GM10847 (cell line): ENCODE data around the gene SLC6A6.

Experiments used
- POLR2A ChIP-seq: IDR thresholded peaks from 2 replicates; pipeline ENCODE4 v1.6.1; 2011; ENCODE audit not compliant: insufficient read length; ENCODE audit errors: extremely low read depth

Gene SLC6A6

GRCh38 chr3:14402304-14402811, at the start of gene SLC6A6:
Gene SLC6A6 (plus strand): TSS chr3:14402606. CDS start chr3:14443635, 41,029 bp downstream.
- peak; percentile 34 for TF ChIP-seq POLR2A

- TF ChIP-seq POLR2A = no peak
These were observed 48.9 kb upstream of the SLC6A6 start for GRCh38 chr3:14353502-14353901.

DNA sequence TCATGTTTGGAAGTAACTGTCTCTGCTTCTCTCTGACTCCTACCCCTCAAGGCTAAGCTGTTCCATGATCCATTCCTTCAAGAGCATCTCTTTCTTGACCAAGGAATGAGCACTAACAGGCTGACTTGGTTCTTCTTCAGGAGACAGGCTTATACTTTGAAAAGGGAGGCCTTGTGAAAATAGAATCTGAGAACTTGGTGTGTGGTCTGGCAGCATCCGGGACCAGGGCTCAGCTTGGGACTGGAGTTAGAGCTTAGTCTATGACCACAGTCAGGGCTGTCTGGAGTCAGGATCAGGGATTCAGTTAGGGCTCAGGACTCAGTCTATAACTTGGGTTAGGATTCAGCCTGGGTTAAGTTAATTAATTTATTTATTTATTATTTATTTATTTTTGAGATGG, 44.9 kb upstream of the SLC6A6 start:
- no peak for TF ChIP-seq POLR2A

- no peak for TF ChIP-seq POLR2A
These were observed 43.8 kb upstream of the SLC6A6 start for GRCh38 chr3:14358426-14359211.

DNA sequence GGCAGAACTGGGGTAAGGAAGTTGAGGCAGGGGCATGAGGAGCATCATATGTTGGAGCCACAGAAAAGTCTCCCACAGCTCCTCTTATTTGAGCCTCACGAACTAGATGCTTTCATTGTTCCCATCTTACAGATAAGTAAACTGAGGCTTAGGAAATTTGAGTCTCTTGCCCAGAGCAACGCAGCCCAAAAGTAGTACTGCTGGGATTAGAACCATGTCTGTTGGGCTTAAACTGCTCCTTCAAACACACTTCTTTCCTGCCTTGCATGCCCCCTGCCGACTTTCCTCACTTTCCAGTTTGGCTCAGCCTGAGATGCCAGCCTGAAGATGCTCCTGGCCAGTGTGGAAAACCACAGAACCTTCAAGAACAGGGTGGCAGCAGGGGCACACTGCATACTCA, 43.1 kb upstream of the SLC6A6 start:
- TF ChIP-seq POLR2A = no peak

- no peak for TF ChIP-seq POLR2A
These were observed 42.1 kb upstream of the SLC6A6 start for GRCh38 chr3:14360123-14360881.

GRCh38 chr3:14361068-14361677, 41.2 kb upstream of the SLC6A6 start:
- TF ChIP-seq POLR2A = no peak

DNA sequence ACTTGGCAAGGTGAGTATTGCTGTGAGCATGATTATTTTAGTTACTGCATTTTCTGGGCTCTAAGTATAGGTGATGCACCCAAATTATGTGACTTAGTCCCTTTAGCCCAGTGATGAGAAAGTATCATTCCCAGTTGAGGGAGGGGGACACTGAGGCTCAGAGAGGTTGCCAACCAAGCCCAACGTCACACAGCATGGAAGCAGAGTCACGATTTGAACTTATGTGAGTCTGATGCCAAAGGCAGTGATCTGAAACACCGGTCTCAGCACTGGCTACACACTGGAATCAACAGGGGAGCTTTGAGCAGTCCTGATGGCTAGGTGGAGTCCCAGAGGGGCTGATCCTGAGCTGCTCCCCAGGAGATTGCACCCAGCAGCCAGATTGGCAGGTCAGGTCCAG, 39.5 kb upstream of the SLC6A6 start:
- TF ChIP-seq POLR2A = no peak

- no peak for TF ChIP-seq POLR2A
These were observed 39.0 kb upstream of the SLC6A6 start for GRCh38 chr3:14363379-14363778.

GRCh38 chr3:14363991-14364390, 38.4 kb upstream of the SLC6A6 start:
- no peak for TF ChIP-seq POLR2A

DNA sequence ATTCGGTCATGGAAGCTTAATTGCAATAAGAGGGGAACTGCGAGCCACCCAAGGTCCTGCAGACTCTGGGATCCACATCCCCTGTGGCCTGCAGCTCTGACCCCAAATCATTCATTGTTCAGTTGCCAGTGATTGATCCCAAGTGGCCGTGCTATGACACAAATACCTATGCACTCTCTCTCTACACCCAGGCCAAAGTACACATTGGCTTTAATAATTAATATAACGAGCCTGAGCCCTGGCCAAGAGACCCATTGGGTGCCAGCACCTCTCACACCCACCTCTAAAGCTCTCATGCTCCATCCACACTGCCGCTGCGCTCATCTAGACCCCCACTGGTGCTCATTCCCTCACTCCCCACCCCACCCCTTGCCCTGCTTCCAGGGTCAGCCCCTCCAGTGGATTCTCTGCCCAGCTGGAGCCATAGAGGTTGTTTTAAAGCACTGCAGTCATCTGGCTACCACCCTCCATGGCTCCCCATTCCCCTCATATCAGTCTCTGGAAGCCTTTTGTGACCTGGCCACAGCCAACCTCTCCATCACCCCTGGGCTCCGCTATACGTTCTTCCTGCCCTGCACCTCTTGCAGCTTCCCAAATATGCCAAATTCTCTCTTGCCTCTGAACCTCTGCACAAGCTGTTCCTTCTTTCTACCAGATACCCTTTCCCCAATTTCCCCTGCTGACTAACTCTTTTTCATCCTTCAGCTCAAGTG, 37.7 kb upstream of the SLC6A6 start:
- no peak for TF ChIP-seq POLR2A

DNA sequence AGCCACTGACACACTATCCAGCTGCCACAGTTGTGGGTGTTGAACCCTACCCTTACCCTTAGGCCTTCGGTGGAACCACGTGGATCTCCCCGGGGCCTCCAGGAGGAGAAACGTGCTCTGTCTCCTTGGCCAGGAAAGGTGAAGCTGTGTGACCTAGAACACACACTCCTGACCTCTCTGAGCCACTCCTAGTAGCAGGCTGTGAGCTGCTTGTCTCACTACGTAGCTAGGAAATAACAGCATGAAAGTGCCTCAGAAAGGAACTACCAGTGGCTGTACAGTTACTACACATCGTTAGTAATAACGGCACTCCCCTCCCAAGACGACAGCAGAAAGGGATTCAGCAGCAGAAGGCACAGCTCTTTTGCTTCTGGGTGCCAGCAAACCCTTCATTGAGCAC, 36.2 kb upstream of the SLC6A6 start:
- TF ChIP-seq POLR2A = no peak

- TF ChIP-seq POLR2A = no peak
These were observed 35.2 kb upstream of the SLC6A6 start for GRCh38 chr3:14366915-14367823.

GRCh38 chr3:14368146-14368545, 34.3 kb upstream of the SLC6A6 start:
- no peak for TF ChIP-seq POLR2A

DNA sequence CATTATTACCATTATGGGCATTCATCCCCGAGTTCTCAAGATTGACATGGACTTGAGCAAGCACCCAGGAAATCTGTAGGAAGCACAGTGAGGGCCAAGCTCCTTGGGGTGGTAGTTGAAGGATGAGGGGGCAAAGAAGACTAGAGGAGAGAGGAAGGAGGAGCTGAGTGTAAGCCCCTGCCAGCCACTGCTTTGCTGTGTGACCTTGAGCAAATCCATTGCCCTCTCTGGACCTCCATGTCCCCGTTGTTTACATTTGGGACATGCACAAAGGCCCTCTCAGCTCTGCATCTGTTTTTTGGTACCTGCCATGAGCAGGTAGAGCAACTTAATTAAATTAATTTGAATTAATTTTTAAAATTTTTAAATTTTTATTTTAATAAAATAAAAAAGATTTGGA, 33.5 kb upstream of the SLC6A6 start:
- TF ChIP-seq POLR2A = no peak
